Skeletal muscle satellite cell (primary cell): ENCODE results near the gene CNTN4. TPM values are rescaled to one million over a fixed set of nuclear protein-coding genes. Genes with fewer than 3 reads are reported as not detected.

ENCODE experiments used
- H3K27me3 ChIP-seq: 2 replicates; pipeline ENCODE4 v1.7.0; 2013; ENCODE audit warnings: low read length; ENCODE audit not compliant: control insufficient read depth, insufficient read depth
- H3K36me3 ChIP-seq: 2 replicates; pipeline ENCODE4 v1.7.0; 2013; ENCODE audit warnings: mild to moderate bottlenecking, control low read depth, low read length; ENCODE audit not compliant: insufficient read depth
- H3K4me1 ChIP-seq: 2 replicates; pipeline ENCODE4 v1.7.0; 2013; ENCODE audit warnings: low read length; ENCODE audit not compliant: control insufficient read depth, insufficient read depth
- H3K4me2 ChIP-seq: 2 replicates; pipeline ENCODE4 v1.7.0; 2013; ENCODE audit warnings: mild to moderate bottlenecking, low read length
- H3K4me3 ChIP-seq: 2 replicates; pipeline ENCODE4 v1.7.0; 2013; ENCODE audit warnings: low read length
- H3K9ac ChIP-seq: 2 replicates; pipeline ENCODE4 v1.7.0; 2013; ENCODE audit warnings: mild to moderate bottlenecking, low read depth, low read length, moderate library complexity
- H3K9me3 ChIP-seq: replicated peaks from 2 replicates; pipeline ENCODE4 v1.7.0; 2013; ENCODE audit warnings: mild to moderate bottlenecking, control low read depth, low read length
- small RNA-seq: library from RNA; depleted of rRNA; stranded (forward); fragments of <200 nt; gene quantifications from one replicate; pipeline ENCODE3, GENCODE V24; 2012

The CNTN4 gene

DNA sequence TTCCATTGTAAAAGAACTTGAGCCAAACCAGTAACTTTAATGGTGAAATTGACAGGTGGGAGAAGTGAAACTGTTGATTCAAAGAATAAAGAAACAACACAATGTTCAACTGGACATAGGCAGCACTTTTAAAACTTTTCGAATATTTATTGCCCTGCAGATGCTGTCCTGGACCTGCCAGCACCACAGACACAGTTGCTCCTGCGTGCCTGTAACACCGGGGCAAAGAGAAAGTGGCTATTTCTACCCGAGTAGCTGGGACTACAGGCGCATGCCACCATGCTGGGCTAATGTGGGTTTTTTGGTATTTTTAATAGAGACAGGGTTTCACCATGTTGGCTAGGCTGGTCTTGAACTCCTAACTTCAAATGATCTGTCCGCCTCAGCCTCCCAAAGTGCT lies 1004.1 kb downstream of the CNTN4 start:
- no peak overlapping the region for H3K4me3 ChIP-seq
- no peak overlapping the region for H3K4me2 ChIP-seq
- no peaks in the 10 kb centered on the region for H3K4me1 ChIP-seq
- H3K27me3 ChIP-seq = no peaks in the 10 kb centered on the region
- no peaks in the 10 kb centered on the region for H3K9me3 ChIP-seq
- no peaks in the 10 kb centered on the region for H3K36me3 ChIP-seq
- H3K9ac ChIP-seq = no peak overlapping the region

DNA sequence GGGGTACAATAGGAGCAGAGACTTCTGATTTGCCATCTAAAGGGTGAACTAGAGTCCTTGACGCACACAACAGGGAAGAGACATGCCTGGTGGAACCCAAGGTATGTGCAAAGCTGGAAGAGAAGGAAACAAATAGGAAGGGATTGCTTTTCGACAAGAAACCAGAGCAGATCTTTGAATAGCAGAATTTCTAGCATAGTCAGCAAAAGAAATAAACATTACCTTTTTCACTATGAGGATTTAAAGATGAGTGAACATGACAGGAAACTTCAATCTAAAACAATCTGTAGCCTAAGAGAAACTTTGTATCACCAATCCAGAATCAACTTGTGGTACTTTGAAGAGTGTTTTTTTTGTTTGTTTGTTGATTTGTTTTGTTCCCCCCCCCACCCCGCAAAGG lies 1006.6 kb downstream of the CNTN4 start:
- no peaks in the 10 kb centered on the region for H3K9me3 ChIP-seq
- H3K9ac ChIP-seq = no peak overlapping the region
- no peaks in the 10 kb centered on the region for H3K27me3 ChIP-seq
- H3K4me3 ChIP-seq = no peak overlapping the region
- no peaks in the 10 kb centered on the region for H3K4me1 ChIP-seq
- no peaks in the 10 kb centered on the region for H3K36me3 ChIP-seq
- H3K4me2 ChIP-seq = no peak overlapping the region

DNA sequence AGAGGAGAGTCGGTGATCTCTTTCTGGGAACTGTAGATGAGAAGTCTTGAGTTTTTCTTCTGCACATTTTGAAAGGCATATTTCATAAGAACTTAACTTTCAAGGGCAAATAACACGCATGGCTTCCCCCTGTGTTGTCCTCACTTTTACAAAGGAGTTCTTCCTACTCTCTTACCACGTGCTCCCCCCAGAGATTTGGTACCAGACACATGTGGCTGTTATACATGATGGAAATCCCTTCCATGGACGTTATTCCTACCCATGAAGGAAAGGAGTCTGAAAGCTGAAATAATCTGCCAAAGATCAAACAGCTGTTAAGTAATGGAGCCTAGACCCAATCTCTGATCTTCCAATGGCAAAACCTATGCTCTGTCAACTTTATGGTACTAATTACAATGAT lies 1007.1 kb downstream of the CNTN4 start:
- H3K4me3 ChIP-seq = no peak overlapping the region
- H3K9ac ChIP-seq = no peak overlapping the region
- H3K36me3 ChIP-seq = no peaks in the 10 kb centered on the region
- H3K27me3 ChIP-seq = no peaks in the 10 kb centered on the region
- H3K4me2 ChIP-seq = no peak overlapping the region
- H3K4me1 ChIP-seq = no peaks in the 10 kb centered on the region
- no peaks in the 10 kb centered on the region for H3K9me3 ChIP-seq

DNA sequence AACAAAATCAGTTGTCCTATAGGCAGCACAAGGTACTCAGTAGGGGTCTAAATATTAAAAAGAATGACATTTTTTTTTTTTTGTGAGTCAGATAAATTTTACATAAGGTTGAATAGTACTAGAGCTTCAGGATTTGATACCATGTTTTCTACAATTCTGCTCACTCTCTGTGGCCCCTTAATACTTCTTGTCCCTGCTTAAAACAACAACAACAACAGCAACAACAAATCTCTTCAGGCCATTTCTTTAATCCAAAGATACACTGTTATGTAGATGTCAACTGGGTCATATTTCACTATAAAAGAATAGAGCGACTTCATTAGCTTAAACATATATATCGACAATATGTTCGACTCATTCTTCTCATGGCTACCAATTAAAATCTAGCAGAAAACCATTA lies 1008.5 kb downstream of the CNTN4 start:
- no peaks in the 10 kb centered on the region for H3K27me3 ChIP-seq
- no peaks in the 10 kb centered on the region for H3K9me3 ChIP-seq
- no peaks in the 10 kb centered on the region for H3K36me3 ChIP-seq
- H3K4me3 ChIP-seq = no peak overlapping the region
- H3K4me1 ChIP-seq = no peaks in the 10 kb centered on the region
- H3K9ac ChIP-seq = no peak overlapping the region
- no peak overlapping the region for H3K4me2 ChIP-seq

Small RNA genes within 50 kb of the gene (small RNA-seq; reads per million reads assigned to genes)
- gene RF00416 (not detected), gene RN7SKP144 (not detected)
